RPMI7951 (cell line): ENCODE data around the gene SLC25A13. TPM values are rescaled to one million over a fixed set of nuclear protein-coding genes. Genes with fewer than 3 reads are reported as not detected.
A peak's percentile ranks its signal among the peaks of the same experiment; 100 is the strongest.

Source experiments
- DNase-seq: peaks from one replicate; pipeline ENCODE4 v3.0.0-alpha.2; 2012; ENCODE audit warnings: low read depth
- total RNA-seq: library from RNA; depleted of rRNA; stranded (reverse); fragments of >200 nt; shearing (Covaris generic); gene quantifications from 2 replicates; pipeline ENCODE4 v1.2.3, GENCODE V29; 2014

SLC25A13 gene
- total RNA-seq, 1 experiment from 2014 or later, result 41.5 TPM

DNA sequence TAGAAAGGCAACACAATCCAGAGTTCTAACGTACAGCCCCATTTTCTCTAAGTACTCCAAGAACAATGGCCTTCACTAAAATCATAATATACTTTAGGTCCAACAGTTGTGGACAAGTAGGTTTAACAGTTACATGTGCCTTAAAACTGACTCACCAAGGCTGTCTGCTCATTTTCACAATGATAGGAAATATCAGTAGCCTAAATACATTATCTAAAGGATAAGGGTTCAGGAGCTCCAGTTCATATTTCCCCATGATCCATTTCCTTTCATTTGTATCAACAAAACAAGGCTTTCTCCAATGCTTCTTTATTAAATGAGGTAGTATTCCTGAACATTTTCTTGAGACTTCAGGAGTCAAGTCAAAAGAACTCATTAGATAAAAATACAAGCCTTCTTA lies 164.0 kb downstream of the SLC25A13 start:
- DNase-seq, result no peak

DNA sequence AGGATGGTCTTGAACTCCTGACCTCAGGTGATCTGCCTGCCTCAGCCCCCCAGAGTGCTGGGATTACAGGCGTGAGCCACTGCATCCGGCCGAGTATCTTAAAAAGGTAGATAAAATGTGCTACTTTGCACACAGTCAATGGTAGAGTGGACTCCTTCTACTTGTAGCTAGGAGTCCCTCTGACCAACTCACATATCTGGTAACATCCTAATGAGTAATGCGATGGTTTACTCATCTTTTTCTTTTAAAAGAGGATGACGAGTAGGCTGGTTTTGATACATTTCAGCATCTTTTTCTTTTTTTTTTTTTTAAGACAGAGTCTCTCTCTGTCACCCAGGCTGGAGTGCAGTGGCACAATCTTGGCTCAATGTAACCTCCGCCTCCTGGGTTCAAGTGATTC lies 167.4 kb downstream of the SLC25A13 start:
- peak; percentile 31 for DNase-seq

DNA sequence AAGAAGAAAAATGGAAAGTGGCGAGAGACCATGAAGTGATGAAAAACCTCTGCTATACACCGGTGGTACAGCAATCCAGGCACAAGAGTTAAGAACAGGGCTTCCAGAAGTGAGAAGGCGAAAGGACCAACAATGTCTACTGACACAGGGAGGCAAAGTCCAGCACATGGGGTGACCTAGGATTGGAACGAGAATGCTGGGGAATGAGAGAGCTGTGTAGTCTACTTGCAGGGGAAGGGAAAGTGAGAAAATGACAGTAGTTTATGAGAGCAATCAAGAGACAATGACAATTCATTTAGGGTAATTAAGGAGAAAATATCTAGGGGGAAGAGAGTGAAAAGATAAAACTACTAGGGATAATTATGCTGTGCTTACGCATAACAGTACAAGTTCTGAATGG lies 169.2 kb downstream of the SLC25A13 start:
- DNase-seq, result no peak

DNA sequence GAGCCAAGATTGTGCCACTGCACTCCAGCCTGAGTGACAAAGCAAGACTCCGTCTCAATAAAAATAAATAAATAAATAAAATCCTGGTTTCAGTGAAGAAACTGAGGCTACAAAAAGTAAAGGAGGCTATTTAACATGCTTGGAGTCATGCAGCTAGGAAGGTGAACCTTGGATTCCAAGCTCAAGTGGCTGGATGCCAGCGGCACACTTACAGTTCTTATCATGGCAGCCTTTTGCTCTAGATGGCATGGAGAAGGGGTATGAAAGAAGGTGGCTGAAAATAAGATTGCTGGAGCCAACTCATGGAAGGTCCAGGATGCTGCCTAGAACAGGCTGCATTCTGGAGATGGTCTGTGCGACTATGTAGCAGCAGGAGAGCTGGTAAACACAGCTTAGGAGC lies 170.0 kb downstream of the SLC25A13 start:
- DNase-seq, result no peak

DNA sequence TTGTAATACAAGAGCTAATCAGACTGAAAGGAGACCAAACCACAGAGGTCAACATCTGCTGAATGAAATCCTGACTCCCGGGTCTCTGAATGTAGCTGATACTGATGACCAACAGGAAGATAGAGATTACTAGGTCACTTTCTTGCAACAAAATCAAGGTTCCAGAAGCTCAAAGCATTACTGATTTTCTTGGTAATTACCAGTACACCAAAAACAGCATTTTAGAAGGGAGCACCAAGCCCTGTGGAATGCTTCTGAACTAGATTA lies 177.7 kb downstream of the SLC25A13 start:
- no peak for DNase-seq

DNA sequence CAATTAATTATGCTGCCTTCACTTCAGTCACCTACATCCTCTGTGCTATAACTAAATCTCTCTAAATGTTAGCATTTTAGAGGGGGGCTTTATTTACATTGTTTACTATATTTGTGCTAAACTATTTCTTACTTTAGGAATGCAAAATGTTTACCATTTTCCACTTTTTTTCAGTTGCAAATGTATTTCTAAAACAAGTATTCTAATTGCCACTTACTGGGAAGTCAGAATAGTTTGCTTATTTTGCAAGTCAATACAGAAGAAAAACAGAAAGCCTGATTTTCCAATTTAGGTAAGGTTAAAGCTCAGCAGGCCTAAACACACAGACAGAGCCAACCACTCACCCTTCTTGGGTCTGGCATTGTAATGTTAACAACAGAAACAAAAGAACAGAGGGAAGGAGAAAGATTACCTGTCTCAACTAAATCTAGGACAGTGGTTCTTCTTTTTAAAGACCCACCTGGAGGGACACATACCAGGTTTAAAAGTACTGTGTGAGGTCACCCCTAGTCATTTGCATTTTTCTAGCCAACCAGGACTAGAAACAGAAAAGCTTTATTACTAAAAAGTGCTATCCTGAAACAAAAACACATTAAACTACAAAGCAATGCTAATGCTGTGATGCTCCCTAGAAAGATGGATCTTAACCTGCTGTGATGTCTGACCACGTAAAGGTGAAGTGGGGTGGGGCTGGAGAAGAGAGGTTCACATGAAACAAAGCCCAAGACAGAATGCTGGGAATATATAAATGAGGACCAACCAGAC lies 178.2 kb downstream of the SLC25A13 start:
- no peak for DNase-seq

DNA sequence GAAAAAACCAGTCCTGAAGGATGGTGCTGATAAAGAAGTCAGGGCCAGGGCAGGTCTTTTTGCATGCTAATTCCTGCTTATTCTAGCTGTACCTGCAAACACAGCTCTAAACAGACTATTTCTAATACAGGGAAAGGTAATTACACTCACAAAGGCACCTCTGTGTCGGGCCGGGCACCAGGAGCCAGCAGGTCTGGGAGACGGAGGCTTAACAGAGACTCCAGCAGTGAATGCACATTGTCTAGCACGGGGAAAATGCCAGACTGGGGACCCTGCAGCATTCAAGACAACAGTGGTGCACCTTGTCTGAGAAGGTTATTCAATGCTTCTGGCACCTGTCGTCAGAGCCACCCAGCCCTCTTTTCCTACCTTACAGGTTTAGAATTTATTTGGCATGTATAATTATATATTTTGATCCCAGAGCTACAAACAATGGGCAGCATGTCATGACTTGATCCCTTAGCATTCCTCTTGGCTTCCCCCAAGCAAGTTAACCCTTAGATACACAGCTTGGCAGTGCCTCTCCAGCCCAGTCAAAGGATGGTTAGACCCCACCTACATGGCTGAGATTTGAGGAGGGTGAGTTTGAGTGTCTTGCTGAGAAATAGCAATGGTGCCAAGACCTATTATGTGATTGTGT lies 185.2 kb downstream of the SLC25A13 start:
- no peak for DNase-seq

DNA sequence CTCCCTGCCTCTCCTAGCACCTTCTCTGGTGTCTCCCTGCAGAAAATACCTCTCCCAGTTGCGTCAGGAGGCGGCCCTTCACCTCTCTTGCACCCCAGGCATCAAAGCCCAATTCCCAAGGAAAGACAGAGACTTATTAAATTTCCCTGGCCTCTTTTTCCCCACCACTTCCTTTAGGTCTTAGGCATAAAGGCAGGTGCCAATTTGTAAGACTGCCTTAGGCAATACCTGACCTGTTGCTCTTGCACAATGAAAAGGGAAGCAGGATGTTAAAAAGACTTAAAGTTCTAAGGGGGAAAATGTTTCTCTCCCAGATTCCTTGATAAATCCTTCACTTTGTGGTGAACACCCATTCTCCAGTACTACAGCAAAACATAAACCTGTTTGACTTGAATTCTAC lies 186.7 kb downstream of the SLC25A13 start:
- DNase-seq, result no peak

DNA sequence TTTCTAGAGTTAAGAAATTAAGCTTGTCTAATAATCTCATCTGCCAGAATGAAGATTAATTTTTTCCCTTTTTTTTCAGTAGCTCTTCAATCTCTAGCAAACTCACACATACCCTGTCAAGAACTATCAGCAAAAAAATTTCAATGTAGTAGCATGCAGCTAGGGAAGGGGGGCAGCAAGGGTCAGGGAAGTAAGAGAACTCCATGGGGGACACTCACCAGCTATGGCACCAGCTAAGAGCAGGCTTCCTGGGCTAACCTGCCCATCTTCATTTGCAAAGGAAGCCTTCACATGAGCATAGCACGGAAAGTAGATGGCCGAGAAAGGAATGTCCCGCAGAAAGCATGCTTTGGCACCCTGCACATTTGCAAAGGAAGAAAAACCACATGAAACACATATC lies 190.4 kb downstream of the SLC25A13 start:
- DNase-seq, result no peak

DNA sequence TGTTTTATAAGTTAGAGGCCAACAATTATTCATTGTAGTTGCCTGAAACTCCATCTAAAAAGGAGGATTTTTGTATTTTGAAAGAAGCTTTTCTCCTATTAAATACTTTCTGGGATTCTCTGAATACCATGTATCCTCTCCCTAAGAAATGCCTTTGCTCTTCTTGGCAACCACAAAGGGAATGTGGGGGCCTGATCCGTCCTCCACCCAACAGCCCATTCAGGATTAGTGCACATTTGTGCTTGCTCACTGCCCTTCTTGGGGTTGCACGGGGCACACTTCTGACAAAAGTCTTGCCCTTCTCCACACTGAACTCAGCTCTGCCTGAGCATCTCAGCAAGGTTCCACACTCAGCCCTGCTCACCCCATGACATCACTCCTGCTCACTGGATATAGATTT lies 194.2 kb downstream of the SLC25A13 start:
- peak; percentile 6 for DNase-seq

DNA sequence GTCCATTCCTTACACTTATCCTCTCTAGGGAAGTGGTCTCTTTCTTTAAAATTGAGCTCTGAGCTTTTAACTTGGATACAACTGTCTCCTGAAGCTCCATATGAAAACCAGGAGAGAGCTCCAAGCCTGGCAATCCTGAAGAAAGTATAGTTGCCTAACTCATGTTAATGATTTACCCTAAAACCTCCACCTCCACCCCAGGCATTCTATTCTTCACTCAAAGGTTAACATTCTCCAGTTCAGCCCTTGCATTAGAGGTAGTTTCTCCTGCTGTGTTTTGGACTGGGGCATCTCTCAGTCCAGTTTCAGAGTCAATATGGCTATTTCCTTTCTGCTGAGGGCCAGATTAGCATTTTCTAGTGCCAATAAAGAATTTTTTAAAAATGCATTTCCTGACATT lies 195.5 kb downstream of the SLC25A13 start:
- DNase-seq, result no peak

DNA sequence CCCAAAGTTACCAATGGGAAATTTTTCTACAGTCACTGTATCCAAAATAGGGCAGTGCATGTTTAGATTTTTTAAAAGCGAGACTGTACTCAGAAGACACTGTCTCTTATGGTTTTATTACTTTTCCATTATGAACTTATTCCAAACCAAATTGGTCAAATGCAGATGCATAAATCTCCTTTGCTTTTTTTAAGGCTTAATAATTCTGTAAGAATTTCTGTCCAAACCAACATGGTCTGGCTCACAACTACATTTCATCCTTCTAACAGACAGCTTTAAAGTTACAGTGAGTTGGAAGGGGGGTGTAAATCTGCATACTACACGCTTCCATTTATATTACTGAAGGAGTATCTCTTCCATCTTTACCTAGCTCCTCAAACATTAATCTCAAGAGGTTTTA lies 199.2 kb downstream of the SLC25A13 start:
- no peak for DNase-seq

DNA sequence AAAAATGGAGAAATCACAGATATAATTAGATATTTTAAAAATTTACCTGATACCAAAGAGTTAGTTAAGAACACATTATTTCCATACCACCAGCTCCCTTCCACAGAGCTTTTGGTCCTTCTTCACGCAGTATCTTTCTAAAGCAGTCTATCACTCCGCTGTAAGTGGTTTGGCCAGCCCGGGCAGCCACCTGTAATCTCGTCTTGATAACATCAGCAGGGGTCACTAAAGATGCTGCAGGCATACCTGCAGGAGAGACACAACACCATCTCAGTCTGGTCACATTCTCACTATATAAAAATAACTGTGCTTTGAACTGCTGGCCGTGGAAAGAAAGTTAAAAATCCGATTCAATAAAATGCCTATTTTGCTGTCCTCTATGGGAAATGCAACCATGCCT lies 200.1 kb downstream of the SLC25A13 start:
- no peak for DNase-seq

DNA sequence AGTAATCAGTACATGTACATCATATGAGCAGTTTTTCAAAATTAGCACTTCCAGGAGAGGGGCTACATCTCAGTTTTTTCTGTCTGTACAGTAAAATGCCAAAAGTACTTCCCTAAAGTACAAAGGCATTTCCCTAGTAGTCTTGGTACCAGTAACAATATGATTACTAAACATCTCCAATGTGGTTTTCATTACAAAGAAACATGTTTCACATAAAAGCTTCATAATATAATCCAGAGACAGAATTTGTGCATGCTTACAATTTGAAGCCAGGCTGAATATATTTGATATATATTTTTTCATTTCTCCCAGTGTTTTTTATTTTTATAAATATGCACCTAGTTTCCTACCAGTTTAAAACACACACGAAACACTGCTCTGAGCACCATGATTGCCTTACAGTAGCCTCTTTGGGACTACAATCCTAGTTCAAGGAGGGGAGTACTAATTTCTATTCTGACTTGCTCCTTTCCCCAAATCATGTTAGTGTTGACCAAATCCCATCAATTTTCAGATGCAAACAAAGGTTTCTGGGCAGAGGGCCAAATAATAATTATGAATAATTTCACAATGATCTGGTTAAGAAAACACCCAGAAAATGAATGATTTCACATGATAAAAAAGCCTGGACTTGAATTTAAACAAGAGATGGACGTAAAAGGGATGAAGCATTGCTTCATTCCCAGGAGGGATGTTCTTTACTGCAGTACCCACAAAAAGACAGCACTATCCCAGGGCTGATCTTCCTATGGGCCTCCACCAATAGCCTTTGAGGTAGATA lies 201.3 kb downstream of the SLC25A13 start:
- DNase-seq, result no peak

DNA sequence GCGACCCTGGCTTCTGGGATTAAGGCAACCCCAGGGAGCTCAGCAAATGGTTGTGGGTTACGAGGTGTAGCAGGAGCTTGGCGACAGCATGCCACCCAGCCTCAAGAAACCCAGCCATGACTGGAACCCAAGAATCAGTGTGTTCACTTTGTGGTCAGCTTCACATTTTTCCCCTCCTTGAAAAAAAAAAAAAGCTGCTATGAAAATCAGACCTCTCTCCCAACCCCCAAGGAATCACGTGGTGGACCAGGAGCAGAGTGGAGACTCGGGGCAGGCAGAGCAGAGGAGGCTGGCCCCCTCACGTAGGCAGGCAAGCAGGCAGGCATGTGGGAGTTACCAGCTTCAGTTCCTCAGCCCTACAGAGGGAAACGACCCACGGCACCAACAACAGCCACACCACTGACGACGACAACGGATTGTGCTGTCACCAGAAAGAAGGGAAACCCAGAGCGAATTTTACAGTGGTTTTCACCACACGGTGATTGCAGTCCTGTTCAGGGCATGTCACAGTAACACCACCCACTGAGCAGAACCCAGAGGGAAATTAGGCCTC lies 203.4 kb downstream of the SLC25A13 start:
- DNase-seq, result no peak

DNA sequence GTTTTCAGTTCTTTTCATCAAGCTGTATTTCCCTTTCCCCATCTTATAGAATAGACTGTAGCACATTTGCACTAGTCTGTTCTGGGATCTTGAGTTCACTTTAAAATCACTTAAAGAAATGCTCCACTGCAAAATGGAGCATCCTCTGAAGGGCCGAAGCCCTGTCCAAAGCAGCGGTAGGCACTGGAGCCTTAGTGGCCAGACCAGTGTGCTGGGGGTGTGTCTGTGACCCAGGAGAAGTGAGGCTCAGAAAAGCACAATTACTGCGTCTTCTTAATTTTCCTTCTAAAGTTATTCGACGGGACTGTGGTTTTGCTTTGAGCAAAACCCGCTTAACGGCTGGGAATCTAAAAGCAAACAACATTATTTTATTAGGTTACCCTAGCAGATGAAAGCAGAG lies 205.7 kb downstream of the SLC25A13 start:
- DNase-seq, result no peak

DNA sequence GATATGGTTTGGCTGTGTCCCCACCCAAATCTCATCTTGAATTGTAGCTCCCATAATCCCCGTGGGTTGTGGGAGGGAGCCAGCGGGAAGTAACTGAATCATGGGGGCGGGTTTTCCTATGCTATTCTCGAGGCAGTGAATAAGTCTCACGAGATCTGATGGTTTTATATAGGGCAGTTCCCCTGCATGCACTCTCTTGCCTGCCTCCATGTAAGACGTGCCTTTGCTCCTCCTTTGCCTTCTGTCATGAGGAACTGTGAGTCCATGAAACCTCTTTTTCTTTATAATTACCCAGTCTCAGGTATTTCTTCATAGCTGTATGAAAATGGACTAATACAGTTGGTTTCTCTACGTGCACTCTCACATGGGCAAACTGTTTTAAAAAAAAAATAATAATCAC lies 207.7 kb downstream of the SLC25A13 start:
- no peak for DNase-seq

DNA sequence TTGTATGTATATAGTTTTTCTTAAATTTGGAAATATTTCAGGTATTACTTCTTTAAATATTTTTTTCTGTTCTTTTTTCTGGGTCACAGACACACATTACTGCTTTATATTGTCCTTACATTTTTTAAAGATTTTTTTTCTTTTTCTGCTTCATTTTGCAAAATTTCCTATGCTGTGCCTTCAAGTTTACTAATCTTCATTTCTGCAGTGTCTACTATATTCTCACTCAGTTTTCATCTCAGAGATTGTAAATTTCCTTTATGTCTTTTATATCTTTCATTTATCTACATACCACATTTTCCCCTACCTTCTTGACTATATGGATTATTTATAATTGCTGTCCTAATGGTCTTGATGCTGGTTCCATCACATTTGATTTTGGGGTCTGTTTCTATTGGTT lies 210.5 kb downstream of the SLC25A13 start:
- DNase-seq, result no peak

DNA sequence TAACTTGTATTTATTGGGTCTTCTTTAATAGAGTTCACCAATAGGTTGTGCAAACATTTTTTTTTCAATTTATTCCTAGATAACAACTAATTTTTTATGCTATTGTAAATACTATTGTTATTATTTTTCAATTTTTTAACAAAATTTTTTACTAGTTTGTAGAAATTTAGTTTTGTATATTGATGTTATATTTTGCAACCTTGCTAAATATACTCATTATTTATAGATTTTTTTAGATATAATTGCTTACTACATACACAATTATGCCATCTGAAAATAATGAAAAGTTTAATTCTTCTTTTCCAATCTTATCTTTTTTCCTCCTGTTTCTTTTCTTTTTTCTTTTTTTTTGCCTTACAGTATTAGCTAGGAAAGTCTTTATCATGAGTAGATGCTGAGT lies 216.9 kb downstream of the SLC25A13 start:
- no peak for DNase-seq

DNA sequence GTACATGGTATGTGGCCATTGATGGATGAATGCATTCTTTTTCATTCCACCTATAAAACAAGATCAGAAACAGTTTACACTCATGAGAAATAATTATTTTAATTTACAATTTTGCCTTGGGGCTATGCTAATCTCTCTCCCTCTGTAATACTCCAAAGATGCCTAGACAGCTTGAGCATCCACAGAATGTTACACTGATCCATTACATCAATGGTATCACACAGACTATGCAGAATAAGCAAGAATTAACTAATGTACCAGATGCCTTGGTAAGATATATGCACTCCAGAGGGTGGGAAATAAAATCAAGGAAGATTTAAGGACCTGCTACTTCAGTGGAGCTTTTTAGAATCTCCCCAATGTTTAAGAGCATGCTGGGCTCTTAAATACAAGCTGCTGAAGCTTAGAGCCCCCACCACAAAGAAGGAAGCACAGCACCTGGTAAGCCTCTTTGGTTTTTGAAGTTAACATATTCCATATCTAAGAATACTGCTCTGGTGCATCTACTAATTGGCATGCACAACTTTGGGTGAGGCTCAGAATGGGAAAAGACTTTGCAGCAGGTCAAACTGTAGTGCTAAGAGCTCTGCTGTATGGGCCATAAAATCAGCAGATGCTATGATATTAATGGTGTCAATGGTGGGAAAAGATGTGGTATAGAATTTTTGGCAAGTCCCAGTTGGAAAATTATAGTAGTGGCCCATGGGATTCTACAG lies 219.6 kb downstream of the SLC25A13 start:
- no peak for DNase-seq

DNA sequence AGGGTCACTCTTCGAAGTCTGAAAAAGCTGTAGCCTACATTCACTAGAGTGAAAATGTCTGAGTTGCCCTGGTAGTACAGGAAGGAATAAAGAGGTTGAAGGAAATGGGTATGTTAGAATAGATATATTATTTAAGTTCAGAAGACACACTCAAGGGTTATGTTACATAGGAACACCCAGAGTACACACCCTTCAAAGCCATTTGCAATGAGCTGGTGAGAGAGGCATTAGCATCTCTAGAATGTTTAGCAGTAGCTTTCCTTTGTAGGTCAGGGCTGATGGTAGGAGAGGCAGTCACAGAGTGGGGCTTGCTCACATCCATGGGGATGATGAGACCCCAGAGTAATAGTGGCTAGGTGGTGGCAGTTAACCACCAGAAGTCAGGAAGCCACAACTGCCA lies 221.2 kb downstream of the SLC25A13 start:
- no peak for DNase-seq

DNA sequence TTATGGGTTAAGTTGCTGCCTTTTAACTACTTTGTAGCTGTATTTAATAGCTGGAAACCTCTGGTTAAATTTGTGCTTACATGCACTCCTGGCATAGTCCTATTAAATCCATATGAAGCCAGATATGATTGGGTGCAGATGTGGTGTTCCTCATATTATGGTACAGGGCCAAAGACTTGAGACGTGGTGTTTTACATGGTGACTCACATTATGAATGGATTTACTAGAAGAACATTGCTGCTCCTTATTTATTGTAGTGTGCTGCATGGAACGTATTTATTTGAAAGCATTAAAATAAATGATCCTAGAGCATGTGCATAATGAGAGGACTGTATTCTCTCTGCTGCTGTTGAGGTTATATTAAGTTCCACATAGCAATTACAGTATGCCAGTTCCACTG lies 224.1 kb downstream of the SLC25A13 start:
- DNase-seq, result peak; percentile 24
